ENCODE results near the gene MAST2. TPM values are rescaled to one million over a fixed set of nuclear protein-coding genes. Genes with fewer than 3 reads are reported as not detected.

Gene MAST2
- total RNA-seq, 1 experiment from 2014 or later = 77.0 TPM

- in situ Hi-C loops (cut with HindIII; ENCODE audit: low pct_unique_long_range_greater_than_20kb, low sequenced_read_pairs) (no loop called here), intact Hi-C loops (cut with micrococcal nuclease; ENCODE audit: unreplicated experiment) (no loop called here)
- BruUV-seq (replicated peaks) = no TSS peak
Observed at GRCh38 chr1:46034601-46035516, 231.4 kb downstream of the MAST2 start.

More at GRCh38 chr1:46034601-46035516, 231.4 kb downstream of the MAST2 start:
- ChIA-PET POLR2A (interaction anchor here (0.7 kb wide), 1 partner anchor 147 kb away, joined by 3 read pairs; no protein-coding TSS in a partner anchor), CTCF (interaction anchor here (0.5 kb wide), 1 partner anchor 514 kb away, joined by 9 read pairs; no protein-coding TSS in a partner anchor)
- peaks cover 4% of the 10 kb centered on the region; the same call in 1 of the 2 replicates for H3K4me1 ChIP-seq (ENCODE audit: control insufficient read depth, insufficient read depth, low read length)
- H3K27me3 ChIP-seq (ENCODE audit: control insufficient read depth, insufficient read depth, low read length) = no peaks in the 10 kb centered on the region
- H3K9me3 ChIP-seq (ENCODE audit: control insufficient read depth, insufficient read depth, low read depth, low read length) = no peaks in the 10 kb centered on the region
- H3K36me3 ChIP-seq (ENCODE audit: control insufficient read depth, insufficient read depth, low read length) = no peaks in the 10 kb centered on the region
- H3K4me3 ChIP-seq (ENCODE audit: low read depth in 2 of 2, low read length in 2 of 2) = no peak overlapping the region
- ATAC-seq (no peak), DNase-seq (ENCODE audit: low read depth, low spot score) (no peak)
- no peak overlapping the region for H3K27ac ChIP-seq (ENCODE audit: low read length)
- TF ChIP-seq POLR2AphosphoS5 (IDR thresholded peaks at IDR 0.05; ENCODE audit: low read depth, low read length) (no peak), TCF7L2 (IDR thresholded peaks at IDR 0.05; ENCODE audit: low read depth, low read length) (no peak), CTCF (IDR thresholded peaks at IDR 0.05) (no peak), REST (IDR thresholded peaks at IDR 0.05; ENCODE audit: insufficient read depth in 1 of 2, low read depth in 2 of 2, low read length in 1 of 2) (no peak), SIN3A (IDR thresholded peaks at IDR 0.05; ENCODE audit: borderline replicate concordance, insufficient read depth, low read depth, low read length) (no peak)
